ENCODE data around the gene CDKN1C.
"Not testable (repeated sequence)": the region's sequence is repeated elsewhere in the genome, so short reads cannot be mapped to it uniquely, and the experiment has no call there.

CDKN1C gene

GRCh38 chr11:2922655-2923054 is 37.1 kb upstream of the CDKN1C start:
- no peak for DNase-seq

- DNase-seq, result no peak
Observed at GRCh38 chr11:2921742-2922493, 36.3 kb upstream of the CDKN1C start.

GRCh38 chr11:2921261-2921660 is 35.7 kb upstream of the CDKN1C start:
- DNase-seq, result no peak

GRCh38 chr11:2920343-2920742 is 34.8 kb upstream of the CDKN1C start:
- DNase-seq, result no peak

- DNase-seq, result no peak
Observed at GRCh38 chr11:2919837-2920236, 34.3 kb upstream of the CDKN1C start.

- DNase-seq, result no peak
Observed at GRCh38 chr11:2919188-2919587, 33.6 kb upstream of the CDKN1C start.

GRCh38 chr11:2917842-2918490 is 32.4 kb upstream of the CDKN1C start:
- DNase-seq, result no peak

- no peak for DNase-seq
Observed at GRCh38 chr11:2916892-2917645, 31.5 kb upstream of the CDKN1C start.

GRCh38 chr11:2916114-2916891 is 30.7 kb upstream of the CDKN1C start:
- no peak for DNase-seq

- no peak for DNase-seq
Observed at GRCh38 chr11:2915473-2915872, 29.9 kb upstream of the CDKN1C start.

GRCh38 chr11:2914455-2915195 is 29.1 kb upstream of the CDKN1C start:
- no peak for DNase-seq

GRCh38 chr11:2913776-2914175 is 28.2 kb upstream of the CDKN1C start:
- DNase-seq, result no peak

- DNase-seq, result no peak
Observed at GRCh38 chr11:2913019-2913431, 27.4 kb upstream of the CDKN1C start.

- no peak for DNase-seq
Observed at GRCh38 chr11:2912498-2912897, 26.9 kb upstream of the CDKN1C start.

- DNase-seq, result no peak
Observed at GRCh38 chr11:2911785-2912391, 26.3 kb upstream of the CDKN1C start.

GRCh38 chr11:2911088-2911784 is 25.7 kb upstream of the CDKN1C start:
- DNase-seq, result no peak

- no peak for DNase-seq
Observed at GRCh38 chr11:2910401-2910955, 24.9 kb upstream of the CDKN1C start.

- no peak for DNase-seq
Observed at GRCh38 chr11:2909133-2909902, 23.7 kb upstream of the CDKN1C start.

GRCh38 chr11:2908130-2908529 is 22.6 kb upstream of the CDKN1C start:
- no peak for DNase-seq

GRCh38 chr11:2905299-2905698 is 19.7 kb upstream of the CDKN1C start:
- not testable (repeated sequence) for DNase-seq

Measured in hippocampal formation (tissue), 2 donors.